ENCODE results near the gene SVBP.

SVBP gene

GRCh38 chr1:42783092-42783491, 34.1 kb downstream of the SVBP start:
- DNase-seq = no peak

DNA sequence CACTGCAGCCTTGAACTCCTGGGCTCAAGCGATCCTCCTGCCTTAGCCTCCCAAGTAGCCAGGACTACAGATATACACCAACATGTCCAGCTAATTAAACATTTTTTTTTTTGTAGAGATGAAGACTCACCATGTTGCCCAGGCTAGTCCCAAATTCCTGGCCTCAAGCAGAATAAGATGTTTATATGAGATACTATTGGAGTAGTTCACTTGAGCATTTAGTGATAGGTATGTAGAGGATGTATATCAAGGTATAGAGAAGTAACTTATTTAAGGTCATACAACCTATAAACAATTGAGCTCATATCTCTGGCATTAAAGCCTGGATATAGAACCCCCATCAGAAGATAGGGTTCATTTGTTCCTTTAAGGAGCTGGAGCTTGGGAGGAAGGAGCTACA, 37.0 kb downstream of the SVBP start:
- no peaks in the 10 kb centered on the region for H3K9me3 ChIP-seq (ENCODE audit: control insufficient read depth, low read length)
- no peak overlapping the region for H3K27ac ChIP-seq (ENCODE audit: insufficient read depth, low read length, poor library complexity, severe bottlenecking)
- no peak for DNase-seq
- H3K4me1 ChIP-seq (ENCODE audit: control insufficient read depth, insufficient read depth, low read length, poor library complexity, severe bottlenecking) = peaks cover 4% of the 10 kb centered on the region
- H3K36me3 ChIP-seq (ENCODE audit: control insufficient read depth, insufficient read depth, low read length) = peaks cover 22% of the 10 kb centered on the region
- H3K27me3 ChIP-seq (replicated peaks; ENCODE audit: control insufficient read depth, insufficient read depth, low read length, poor library complexity, severe bottlenecking) = no peaks in the 10 kb centered on the region
- no peak overlapping the region for H3K4me3 ChIP-seq (ENCODE audit: insufficient read depth, low read depth, low read length, poor library complexity, severe bottlenecking)

More at GRCh38 chr1:42783092-42783491, 34.1 kb downstream of the SVBP start:
- H3K4me1 ChIP-seq (ENCODE audit: control insufficient read depth, insufficient read depth, low read length, poor library complexity, severe bottlenecking) = peaks cover 10% of the 10 kb centered on the region
- no peak overlapping the region for H3K4me3 ChIP-seq (ENCODE audit: insufficient read depth, low read depth, low read length, poor library complexity, severe bottlenecking)
- no peaks in the 10 kb centered on the region for H3K9me3 ChIP-seq (ENCODE audit: control insufficient read depth, low read length)
- no peaks in the 10 kb centered on the region for H3K27me3 ChIP-seq (replicated peaks; ENCODE audit: control insufficient read depth, insufficient read depth, low read length, poor library complexity, severe bottlenecking)
- H3K36me3 ChIP-seq (ENCODE audit: control insufficient read depth, insufficient read depth, low read length) = peaks cover 5% of the 10 kb centered on the region
- no peak overlapping the region for H3K27ac ChIP-seq (ENCODE audit: insufficient read depth, low read length, poor library complexity, severe bottlenecking)

GRCh38 chr1:42779725-42780124, 37.5 kb downstream of the SVBP start:
- H3K27ac ChIP-seq (ENCODE audit: insufficient read depth, low read length, poor library complexity, severe bottlenecking) = no peak overlapping the region
- no peaks in the 10 kb centered on the region for H3K4me1 ChIP-seq (ENCODE audit: control insufficient read depth, insufficient read depth, low read length, poor library complexity, severe bottlenecking)
- H3K9me3 ChIP-seq (ENCODE audit: control insufficient read depth, low read length) = no peaks in the 10 kb centered on the region
- H3K36me3 ChIP-seq (ENCODE audit: control insufficient read depth, insufficient read depth, low read length) = peaks cover 26% of the 10 kb centered on the region
- no peak overlapping the region for H3K4me3 ChIP-seq (ENCODE audit: insufficient read depth, low read depth, low read length, poor library complexity, severe bottlenecking)
- H3K27me3 ChIP-seq (replicated peaks; ENCODE audit: control insufficient read depth, insufficient read depth, low read length, poor library complexity, severe bottlenecking) = no peaks in the 10 kb centered on the region
- no peak for DNase-seq

DNA sequence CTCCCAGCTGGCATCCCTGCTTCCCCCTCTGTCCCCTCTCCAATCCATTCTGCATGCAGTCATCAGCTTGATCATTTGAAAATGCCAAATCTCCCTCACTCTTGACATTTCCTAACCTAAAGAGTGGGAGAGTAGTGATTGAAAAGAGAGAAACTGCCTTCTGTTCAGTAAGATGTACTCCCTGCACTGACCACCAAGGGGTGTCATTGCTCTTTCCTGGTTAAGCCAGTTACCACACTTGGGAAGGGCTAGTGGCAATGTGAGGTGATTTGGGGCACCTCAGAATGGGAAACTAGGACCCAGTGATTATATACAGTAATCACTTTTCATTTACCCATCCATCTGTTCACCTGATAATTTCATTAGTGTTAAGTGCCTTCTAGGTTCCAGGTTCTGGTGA, 39.3 kb downstream of the SVBP start:
- Histone ChIP-seq H3K4me1 (ENCODE audit: control insufficient read depth, insufficient read depth, low read length, poor library complexity, severe bottlenecking) (no peaks in the 10 kb centered on the region), H3K27me3 (replicated peaks; ENCODE audit: control insufficient read depth, insufficient read depth, low read length, poor library complexity, severe bottlenecking) (no peaks in the 10 kb centered on the region), H3K9me3 (ENCODE audit: control insufficient read depth, low read length) (no peaks in the 10 kb centered on the region), H3K4me3 (ENCODE audit: insufficient read depth, low read depth, low read length, poor library complexity, severe bottlenecking) (no peak overlapping the region), H3K27ac (ENCODE audit: insufficient read depth, low read length, poor library complexity, severe bottlenecking) (no peak overlapping the region), H3K36me3 (ENCODE audit: control insufficient read depth, insufficient read depth, low read length) (peaks cover 36% of the 10 kb centered on the region)
- DNase-seq = peak in 1 of 3 donors; percentile 7

GRCh38 chr1:42776502-42776901, 40.7 kb downstream of the SVBP start:
- no peak for DNase-seq
- H3K36me3 ChIP-seq (ENCODE audit: control insufficient read depth, insufficient read depth, low read length) = peaks cover 40% of the 10 kb centered on the region
- H3K4me3 ChIP-seq (ENCODE audit: insufficient read depth, low read depth, low read length, poor library complexity, severe bottlenecking) = no peak overlapping the region
- H3K9me3 ChIP-seq (ENCODE audit: control insufficient read depth, low read length) = no peaks in the 10 kb centered on the region
- H3K4me1 ChIP-seq (ENCODE audit: control insufficient read depth, insufficient read depth, low read length, poor library complexity, severe bottlenecking) = no peaks in the 10 kb centered on the region
- no peaks in the 10 kb centered on the region for H3K27me3 ChIP-seq (replicated peaks; ENCODE audit: control insufficient read depth, insufficient read depth, low read length, poor library complexity, severe bottlenecking)
- H3K27ac ChIP-seq (ENCODE audit: insufficient read depth, low read length, poor library complexity, severe bottlenecking) = no peak overlapping the region

GRCh38 chr1:42774928-42775526, 42.2 kb downstream of the SVBP start:
- Histone ChIP-seq H3K4me3 (ENCODE audit: insufficient read depth, low read depth, low read length, poor library complexity, severe bottlenecking) (no peak overlapping the region), H3K4me1 (ENCODE audit: control insufficient read depth, insufficient read depth, low read length, poor library complexity, severe bottlenecking) (no peaks in the 10 kb centered on the region), H3K27me3 (replicated peaks; ENCODE audit: control insufficient read depth, insufficient read depth, low read length, poor library complexity, severe bottlenecking) (no peaks in the 10 kb centered on the region), H3K9me3 (ENCODE audit: control insufficient read depth, low read length) (no peaks in the 10 kb centered on the region), H3K27ac (ENCODE audit: insufficient read depth, low read length, poor library complexity, severe bottlenecking) (no peak overlapping the region), H3K36me3 (ENCODE audit: control insufficient read depth, insufficient read depth, low read length) (peaks cover 34% of the 10 kb centered on the region)
- no peak for DNase-seq

- H3K36me3 ChIP-seq (ENCODE audit: control insufficient read depth, insufficient read depth, low read length) = peaks cover 34% of the 10 kb centered on the region
- no peak overlapping the region for H3K4me3 ChIP-seq (ENCODE audit: insufficient read depth, low read depth, low read length, poor library complexity, severe bottlenecking)
- no peaks in the 10 kb centered on the region for H3K9me3 ChIP-seq (ENCODE audit: control insufficient read depth, low read length)
- no peak overlapping the region for H3K27ac ChIP-seq (ENCODE audit: insufficient read depth, low read length, poor library complexity, severe bottlenecking)
- H3K27me3 ChIP-seq (replicated peaks; ENCODE audit: control insufficient read depth, insufficient read depth, low read length, poor library complexity, severe bottlenecking) = no peaks in the 10 kb centered on the region
- H3K4me1 ChIP-seq (ENCODE audit: control insufficient read depth, insufficient read depth, low read length, poor library complexity, severe bottlenecking) = peaks cover 1% of the 10 kb centered on the region
- DNase-seq = no peak
These were observed 43.8 kb downstream of the SVBP start for GRCh38 chr1:42773420-42773819.

DNA sequence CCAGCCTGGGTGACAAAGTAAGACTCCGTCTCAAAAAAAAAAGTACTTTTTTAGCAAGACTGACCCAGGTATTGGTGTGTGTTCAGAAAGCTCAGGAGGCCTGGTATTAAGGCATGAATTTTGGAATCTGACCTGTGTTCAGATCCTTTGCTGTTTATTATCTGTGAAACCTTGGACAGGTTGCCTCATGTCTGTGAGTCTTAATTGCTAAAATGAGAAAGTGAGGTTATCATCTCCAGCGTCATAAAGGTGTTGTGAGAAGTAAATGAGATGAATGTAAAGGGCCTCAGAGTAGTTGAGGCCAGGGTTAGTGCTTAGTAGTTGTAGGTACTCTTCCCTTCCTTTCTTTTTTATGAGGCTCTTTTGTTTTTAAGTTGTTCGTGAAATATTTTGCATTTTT, 47.4 kb downstream of the SVBP start:
- DNase-seq = no peak
- H3K27ac ChIP-seq (ENCODE audit: insufficient read depth, low read length, poor library complexity, severe bottlenecking) = no peak overlapping the region
- H3K36me3 ChIP-seq (ENCODE audit: control insufficient read depth, insufficient read depth, low read length) = peaks cover 14% of the 10 kb centered on the region
- no peaks in the 10 kb centered on the region for H3K9me3 ChIP-seq (ENCODE audit: control insufficient read depth, low read length)
- no peaks in the 10 kb centered on the region for H3K27me3 ChIP-seq (replicated peaks; ENCODE audit: control insufficient read depth, insufficient read depth, low read length, poor library complexity, severe bottlenecking)
- no peak overlapping the region for H3K4me3 ChIP-seq (ENCODE audit: insufficient read depth, low read depth, low read length, poor library complexity, severe bottlenecking)
- peaks cover 16% of the 10 kb centered on the region for H3K4me1 ChIP-seq (ENCODE audit: control insufficient read depth, insufficient read depth, low read length, poor library complexity, severe bottlenecking)

DNA sequence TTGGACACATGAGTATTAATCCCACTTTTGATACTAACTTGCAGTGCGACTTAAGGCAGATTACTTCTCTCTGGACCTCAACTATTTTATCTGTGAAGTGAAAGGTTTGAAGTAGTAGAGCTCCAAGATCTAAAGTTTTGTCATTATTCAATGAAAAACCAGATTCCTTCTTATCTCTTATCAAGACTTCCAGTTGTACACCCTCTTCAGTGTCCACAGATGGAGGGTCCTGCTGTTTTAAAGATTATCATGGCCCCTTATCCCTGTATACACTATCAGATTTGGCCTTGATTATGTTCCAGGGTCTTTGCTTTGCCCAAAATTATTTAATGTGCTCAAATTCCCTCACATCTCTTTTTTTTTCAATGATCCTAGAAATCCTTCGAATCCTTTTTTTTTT, 49.0 kb downstream of the SVBP start:
- Histone ChIP-seq H3K27ac (ENCODE audit: insufficient read depth, low read length, poor library complexity, severe bottlenecking) (no peak overlapping the region), H3K27me3 (replicated peaks; ENCODE audit: control insufficient read depth, insufficient read depth, low read length, poor library complexity, severe bottlenecking) (no peaks in the 10 kb centered on the region), H3K9me3 (ENCODE audit: control insufficient read depth, low read length) (no peaks in the 10 kb centered on the region), H3K36me3 (ENCODE audit: control insufficient read depth, insufficient read depth, low read length) (peaks cover 4% of the 10 kb centered on the region), H3K4me3 (ENCODE audit: insufficient read depth, low read depth, low read length, poor library complexity, severe bottlenecking) (peak overlapping the region; percentile 98), H3K4me1 (ENCODE audit: control insufficient read depth, insufficient read depth, low read length, poor library complexity, severe bottlenecking) (peaks cover 19% of the 10 kb centered on the region)
- no peak for DNase-seq

GRCh38 chr1:42767510-42768000, 49.6 kb downstream of the SVBP start:
- Histone ChIP-seq H3K9me3 (ENCODE audit: control insufficient read depth, low read length) (no peaks in the 10 kb centered on the region), H3K27me3 (replicated peaks; ENCODE audit: control insufficient read depth, insufficient read depth, low read length, poor library complexity, severe bottlenecking) (no peaks in the 10 kb centered on the region), H3K4me3 (ENCODE audit: insufficient read depth, low read depth, low read length, poor library complexity, severe bottlenecking) (peak overlapping the region; percentile 98), H3K4me1 (ENCODE audit: control insufficient read depth, insufficient read depth, low read length, poor library complexity, severe bottlenecking) (peaks cover 19% of the 10 kb centered on the region), H3K27ac (ENCODE audit: insufficient read depth, low read length, poor library complexity, severe bottlenecking) (peak overlapping the region; percentile 88), H3K36me3 (ENCODE audit: control insufficient read depth, insufficient read depth, low read length) (peaks cover 4% of the 10 kb centered on the region)
- DNase-seq = no peak

Data from effector memory CD4-positive, alpha-beta T cell (primary cell).